ENCODE measurements around the gene HPD. TPM values are rescaled to one million over a fixed set of nuclear protein-coding genes. Genes with fewer than 3 reads are reported as not detected.

Gene HPD
- total RNA-seq, 4 donors from 2014 or later: 1.4 TPM; not detected in 3

- peak overlapping the region; percentile 89 for H3K4me3 ChIP-seq
- no peaks in the 10 kb centered on the region for H3K9me3 ChIP-seq
- H3K27ac ChIP-seq: peak overlapping the region; percentile 100
- peaks cover 5% of the 10 kb centered on the region for H3K36me3 ChIP-seq
- H3K4me1 ChIP-seq: peaks cover 63% of the 10 kb centered on the region
- no peak for DNase-seq (ENCODE audit: low spot score in 2 of 2)
- WGBS: 25% methylated on average over 8 of the region's 10 CpGs
- no peaks in the 10 kb centered on the region for H3K27me3 ChIP-seq
- TF ChIP-seq EP300 (IDR thresholded peaks at IDR 0.05) (no peak), POLR2A (IDR thresholded peaks at IDR 0.05) (no peak), CTCF (IDR thresholded peaks at IDR 0.05) (no peak), POLR2AphosphoS5 (IDR thresholded peaks at IDR 0.05) (no peak)
These were observed 59.9 kb downstream of the HPD start for GRCh38 chr12:121798787-121799155.

GRCh38 chr12:121797937-121798786 is 60.5 kb downstream of the HPD start:
- no peak for TF ChIP-seq POLR2A (IDR thresholded peaks at IDR 0.05)
- no peak for TF ChIP-seq CTCF (IDR thresholded peaks at IDR 0.05)
- TF ChIP-seq POLR2AphosphoS5 (IDR thresholded peaks at IDR 0.05): no peak
- TF ChIP-seq EP300 (IDR thresholded peaks at IDR 0.05): no peak
- Histone ChIP-seq H3K36me3 (peaks cover 5% of the 10 kb centered on the region), H3K4me1 (peaks cover 69% of the 10 kb centered on the region), H3K9me3 (no peaks in the 10 kb centered on the region), H3K4me3 (peak overlapping the region; percentile 89), H3K27ac (peak overlapping the region; percentile 100), H3K27me3 (no peaks in the 10 kb centered on the region)
- DNase-seq (ENCODE audit: low spot score in 2 of 2): peak in 1 of 2 donors; percentile 84
- 47% methylated on average over 7 of the region's 19 CpGs for WGBS

- DNase-seq (ENCODE audit: low spot score in 2 of 2): peak; percentile 93 to 95
- Histone ChIP-seq H3K9me3 (no peaks in the 10 kb centered on the region), H3K36me3 (peaks cover 5% of the 10 kb centered on the region), H3K4me3 (peak overlapping the region; percentile 89), H3K27me3 (no peaks in the 10 kb centered on the region), H3K27ac (peak overlapping the region; percentile 100), H3K4me1 (peaks cover 72% of the 10 kb centered on the region)
- 12% methylated on average over 21 of the region's 39 CpGs for WGBS
- TF ChIP-seq POLR2AphosphoS5 (IDR thresholded peaks at IDR 0.05) (peak in 1 of 3 donors; percentile 71), CTCF (IDR thresholded peaks at IDR 0.05) (peak in 1 of 2 donors; percentile 25), EP300 (IDR thresholded peaks at IDR 0.05) (no peak)
These were observed 61.6 kb downstream of the HPD start for GRCh38 chr12:121796855-121797751.

GRCh38 chr12:121795034-121795968 is 63.4 kb downstream of the HPD start:
- H3K4me3 ChIP-seq: peak overlapping the region; percentile 61

More at GRCh38 chr12:121795034-121795968, 63.4 kb downstream of the HPD start:
- 37% methylated on average over 7 of the region's 15 CpGs for WGBS
- peaks cover 68% of the 10 kb centered on the region for H3K4me1 ChIP-seq
- no peaks in the 10 kb centered on the region for H3K9me3 ChIP-seq
- TF ChIP-seq CTCF (IDR thresholded peaks at IDR 0.05) (peak; percentile 91 to 93), POLR2AphosphoS5 (IDR thresholded peaks at IDR 0.05) (no peak), POLR2A (IDR thresholded peaks at IDR 0.05) (no peak), EP300 (IDR thresholded peaks at IDR 0.05) (no peak)
- peak; percentile 94 for DNase-seq (ENCODE audit: low spot score in 2 of 2)
- H3K27ac ChIP-seq: peak overlapping the region; percentile 57
- H3K27me3 ChIP-seq: no peaks in the 10 kb centered on the region
- H3K36me3 ChIP-seq: peaks cover 5% of the 10 kb centered on the region
